ENCODE measurements around the gene SNX8. TPM values are rescaled to one million over a fixed set of nuclear protein-coding genes. Genes with fewer than 3 reads are reported as not detected.

SNX8 gene
- total and polyA plus RNA-seq, 2 of the 13 experiments (the other 11 are each of a cell fraction or from before 2014, with no cell fraction given), result 20.6 to 45.2 TPM

DNA sequence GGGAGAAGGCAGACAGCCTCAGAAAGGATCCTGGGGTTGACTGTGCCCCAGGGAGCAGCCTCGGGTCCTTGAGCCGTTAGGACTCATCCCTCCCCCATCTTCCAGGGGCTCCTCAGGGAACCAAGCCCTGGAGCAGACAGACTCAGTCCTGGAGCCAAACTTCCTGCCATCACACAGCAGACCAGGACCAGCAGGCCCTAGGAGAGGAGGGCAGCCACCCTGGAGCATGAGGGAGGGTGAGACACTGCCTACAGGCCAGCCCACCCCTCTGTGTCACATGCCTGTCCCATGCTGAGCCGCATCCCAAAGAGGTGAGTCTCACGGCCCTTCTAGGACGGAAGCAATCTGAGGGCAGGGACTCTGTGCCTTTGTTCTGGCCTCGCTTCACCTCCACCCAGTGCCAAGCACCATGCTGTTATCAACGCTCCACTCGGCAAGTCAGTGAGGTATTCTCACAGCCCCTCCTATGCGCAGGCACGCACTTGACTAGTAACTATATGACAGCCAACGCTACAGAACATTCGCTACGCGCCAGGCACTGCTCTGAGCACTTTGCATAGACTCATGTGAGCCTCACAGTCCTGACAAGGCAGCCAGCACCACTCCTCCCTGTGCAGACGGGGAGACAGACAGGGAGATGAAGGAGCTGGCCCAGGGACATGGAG is 100.6 kb downstream of the SNX8 start:
- intact Hi-C loops (cut with micrococcal nuclease; ENCODE audit: unreplicated experiment), result no loop called here
- POLR2A ChIA-PET, result no interaction called here
- Histone ChIP-seq H2AFZ (ENCODE audit: low read length) (no peak overlapping the region), H3K36me3 (replicated peaks in 1 of 2; ENCODE audit: control insufficient read depth in 1 of 2, insufficient read depth in 2 of 2, low read length in 2 of 2) (peaks cover 31 to 90% of the 10 kb centered on the region in 2 experiments; a peak in 4 of 5 replicates), H3K4me2 (ENCODE audit: low read depth, low read length) (no peak overlapping the region), H3K27me3 (ENCODE audit: control insufficient read depth in 1 of 2, insufficient read depth in 2 of 2, low read length in 2 of 2) (no peaks in the 10 kb centered on the region), H3K27ac (ENCODE audit: extremely low read length, insufficient read depth, low read length) (no peak overlapping the region), H4K20me1 (ENCODE audit: insufficient read depth, low read length) (no peaks in the 10 kb centered on the region), H3K79me2 (ENCODE audit: insufficient read depth, low read length) (no peaks in the 10 kb centered on the region), H3K9ac (ENCODE audit: insufficient read depth, low read depth, low read length) (no peak overlapping the region), H3K4me1 (ENCODE audit: insufficient read depth, low read length) (no peaks in the 10 kb centered on the region), H3K4me3 (replicated peaks in 1 of 3; ENCODE audit: insufficient read depth in 1 of 3, low read depth in 2 of 3, low read length in 3 of 3) (no peak overlapping the region), H3K9me3 (ENCODE audit: low read length) (no peaks in the 10 kb centered on the region)
- no TSS peak for BruUV-seq (replicated peaks)
- 100% methylated on average over 13 of the region's 15 CpGs for WGBS (ENCODE audit: low lambda C conversion rate)
- ATAC-seq (no peak), FAIRE-seq (no peak), DNase-seq (ENCODE audit: low spot score) (no peak)
- in situ Hi-C loops (cut with HindIII; ENCODE audit: extremely low pct_ligation_motif_present, low pct_unique_long_range_greater_than_20kb), result loop anchor here (10.0 to 25.0 kb wide), 2 partner anchors 419 to 626 kb away; no protein-coding TSS in a partner anchor
- TF ChIP-seq, protein P1, sequence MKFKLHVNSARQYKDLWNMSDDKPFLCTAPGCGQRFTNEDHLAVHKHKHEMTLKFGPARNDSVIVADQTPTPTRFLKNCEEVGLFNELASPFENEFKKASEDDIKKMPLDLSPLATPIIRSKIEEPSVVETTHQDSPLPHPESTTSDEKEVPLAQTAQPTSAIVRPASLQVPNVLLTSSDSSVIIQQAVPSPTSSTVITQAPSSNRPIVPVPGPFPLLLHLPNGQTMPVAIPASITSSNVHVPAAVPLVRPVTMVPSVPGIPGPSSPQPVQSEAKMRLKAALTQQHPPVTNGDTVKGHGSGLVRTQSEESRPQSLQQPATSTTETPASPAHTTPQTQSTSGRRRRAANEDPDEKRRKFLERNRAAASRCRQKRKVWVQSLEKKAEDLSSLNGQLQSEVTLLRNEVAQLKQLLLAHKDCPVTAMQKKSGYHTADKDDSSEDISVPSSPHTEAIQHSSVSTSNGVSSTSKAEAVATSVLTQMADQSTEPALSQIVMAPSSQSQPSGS (CRISPR knock-in tag; IDR thresholded peaks at IDR 0.05), result no peak
- no peak for TF ChIP-seq ZZZ3 (CRISPR knock-in tag; IDR thresholded peaks at IDR 0.05; ENCODE audit: borderline replicate concordance)
- no peak for TF ChIP-seq ZNF143 (CRISPR knock-in tag; IDR thresholded peaks at IDR 0.05)
- TF ChIP-seq YY1 (IDR thresholded peaks at IDR 0.05; ENCODE audit: insufficient read depth, insufficient replicate concordance, low read depth, low read length), result no peak
- no peak for TF ChIP-seq PLRG1 (conservative IDR thresholded peaks at IDR 0.05)
- TF ChIP-seq, protein P2, sequence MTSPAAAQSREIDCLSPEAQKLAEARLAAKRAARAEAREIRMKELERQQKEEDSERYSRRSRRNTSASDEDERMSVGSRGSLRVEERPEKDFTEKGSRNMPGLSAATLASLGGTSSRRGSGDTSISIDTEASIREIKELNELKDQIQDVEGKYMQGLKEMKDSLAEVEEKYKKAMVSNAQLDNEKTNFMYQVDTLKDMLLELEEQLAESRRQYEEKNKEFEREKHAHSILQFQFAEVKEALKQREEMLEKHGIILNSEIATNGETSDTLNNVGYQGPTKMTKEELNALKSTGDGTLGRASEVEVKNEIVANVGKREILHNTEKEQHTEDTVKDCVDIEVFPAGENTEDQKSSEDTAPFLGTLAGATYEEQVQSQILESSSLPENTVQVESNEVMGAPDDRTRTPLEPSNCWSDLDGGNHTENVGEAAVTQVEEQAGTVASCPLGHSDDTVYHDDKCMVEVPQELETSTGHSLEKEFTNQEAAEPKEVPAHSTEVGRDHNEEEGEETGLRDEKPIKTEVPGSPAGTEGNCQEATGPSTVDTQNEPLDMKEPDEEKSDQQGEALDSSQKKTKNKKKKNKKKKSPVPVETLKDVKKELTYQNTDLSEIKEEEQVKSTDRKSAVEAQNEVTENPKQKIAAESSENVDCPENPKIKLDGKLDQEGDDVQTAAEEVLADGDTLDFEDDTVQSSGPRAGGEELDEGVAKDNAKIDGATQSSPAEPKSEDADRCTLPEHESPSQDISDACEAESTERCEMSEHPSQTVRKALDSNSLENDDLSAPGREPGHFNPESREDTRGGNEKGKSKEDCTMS (CRISPR knock-in tag; conservative IDR thresholded peaks at IDR 0.05), result no peak
- no peak for TF ChIP-seq ELF1 (CRISPR knock-in tag; IDR thresholded peaks at IDR 0.05)
- no peak for TF ChIP-seq ZNF225 (CRISPR knock-in tag; IDR thresholded peaks at IDR 0.05)
- no peak for TF ChIP-seq CHD2 (IDR thresholded peaks at IDR 0.05; ENCODE audit: low read depth, low read length)
- CTCF ChIA-PET (ENCODE audit: low intra/inter-chr PET ratio, low total read pairs), result no interaction called here

Measured in HepG2 (cell line).